Small intestine (tissue), 7 donors: ENCODE measurements around the gene GDNF. TPM values are rescaled to one million over a fixed set of nuclear protein-coding genes. Genes with fewer than 3 reads are reported as not detected.
A peak's percentile ranks its signal among the peaks of the same experiment; 100 is the strongest.

Experiments
- DNase-seq, 2 donors: peaks; one replicate each; pipeline versions ENCODE4 v3.0.0 to v3.0.0-alpha.2; 2013
- FAIRE-seq: peaks from 2 replicates; lab custom pipeline; 2012; peaks lifted over from hg19 to GRCh38; lab: Jason Lieb, UNC
- H3K27ac ChIP-seq, 3 donors: one replicate each; pipeline ENCODE4 v1.5.1; 2013; ENCODE audit warnings: low read length in 2 of 3, mild to moderate bottlenecking in 2 of 3, control low read depth in 1 of 3, inconsistent platforms in 1 of 3, low read depth in 1 of 3, moderate library complexity in 1 of 3
- H3K27me3 ChIP-seq, 3 donors: one replicate each; pipeline ENCODE4 v1.6.1; 2013; ENCODE audit warnings: low read length in 3 of 3, inconsistent platforms in 1 of 3; ENCODE audit not compliant: control insufficient read depth in 3 of 3, insufficient read depth in 3 of 3
- H3K36me3 ChIP-seq, 3 donors: one replicate each; pipeline ENCODE4 v1.6.1; 2013; ENCODE audit warnings: low read length in 3 of 3, inconsistent platforms in 1 of 3, low read depth in 1 of 3, mild to moderate bottlenecking in 1 of 3, moderate library complexity in 1 of 3; ENCODE audit not compliant: control insufficient read depth in 3 of 3, insufficient read depth in 2 of 3
- H3K4me1 ChIP-seq, 3 donors: one replicate each; pipeline ENCODE4 v1.6.1; 2013; ENCODE audit warnings: low read length in 2 of 3, inconsistent platforms in 1 of 3, low read depth in 1 of 3, mild to moderate bottlenecking in 1 of 3, moderate library complexity in 1 of 3; ENCODE audit not compliant: control insufficient read depth in 3 of 3, insufficient read depth in 2 of 3
- H3K4me3 ChIP-seq, 3 donors: one replicate each; pipeline ENCODE4 v1.5.1; 2013; ENCODE audit warnings: low read length in 3 of 3, control low read depth in 1 of 3, inconsistent platforms in 1 of 3, low read depth in 1 of 3, mild to moderate bottlenecking in 1 of 3, moderate library complexity in 1 of 3
- H3K9me3 ChIP-seq, 2 donors: one replicate each; pipeline ENCODE4 v1.6.1; 2013; ENCODE audit warnings: low read depth in 1 of 2, low read length in 1 of 2; ENCODE audit not compliant: control insufficient read depth in 2 of 2, insufficient read depth in 1 of 2
- WGBS, 3 donors: extraction: QIAGEN DNeasy Blood & Tissue Kit; methylation state at CpG; one replicate each; pipeline ENCODE4 v1.1.7; 2013; 5-methylcytosine and 5-hydroxymethylcytosine counted together
- polyA plus RNA-seq, 4 donors: library from polyadenylated mRNA; stranded (reverse) in 3 of 4; unstranded in 1 of 4; fragments of 200-250 nt in 3 of 4; fragments of 120-200 nt in 1 of 4; gene quantifications; one replicate each; pipeline versions ENCODE4 v1.2.1 to v1.2.3, GENCODE V29; 2013
- donor health status: healthy with polysubstance abuse.
- donor health status: control.
- donor health status: control.
- donor health status: Bipolar disorder and iron deficiency.
- donor health status: healthy.

GDNF gene
- polyA plus RNA-seq, 4 donors, result 0.46 to 2.3 TPM; not detected in 2

DNA sequence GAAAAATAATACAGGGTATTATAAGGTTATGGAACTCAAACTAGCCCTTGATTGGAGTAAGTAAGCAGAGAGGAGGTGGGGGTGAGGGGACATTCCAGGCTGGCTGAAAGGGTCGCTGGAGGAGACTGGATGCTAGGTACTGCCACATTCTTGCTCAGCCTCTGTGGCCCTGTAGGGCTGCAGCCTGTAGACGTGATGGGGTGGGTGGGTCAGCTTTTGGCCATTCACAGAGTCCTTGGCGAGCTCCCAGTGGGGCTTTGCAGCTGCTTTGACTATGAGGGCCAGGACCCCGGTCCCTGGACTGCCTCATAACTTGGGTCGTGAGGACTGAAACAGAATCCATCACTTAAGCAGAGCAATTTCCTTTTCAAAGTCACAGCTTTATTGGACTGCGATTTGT, 4.2 kb upstream of the GDNF start:
- no peak for FAIRE-seq
- Histone ChIP-seq H3K36me3 (no peaks in the 10 kb centered on the region), H3K27ac (no peak overlapping the region), H3K9me3 (no peaks in the 10 kb centered on the region), H3K4me3 (no peak overlapping the region), H3K4me1 (no peaks in the 10 kb centered on the region), H3K27me3 (peaks cover 3 to 50% (median 12%) of the 10 kb centered on the region in 3 donors)
- 19 to 40% (median 31%) methylated on average over 6 of the region's 6 CpGs for WGBS, 3 donors
- no peak for DNase-seq

DNA sequence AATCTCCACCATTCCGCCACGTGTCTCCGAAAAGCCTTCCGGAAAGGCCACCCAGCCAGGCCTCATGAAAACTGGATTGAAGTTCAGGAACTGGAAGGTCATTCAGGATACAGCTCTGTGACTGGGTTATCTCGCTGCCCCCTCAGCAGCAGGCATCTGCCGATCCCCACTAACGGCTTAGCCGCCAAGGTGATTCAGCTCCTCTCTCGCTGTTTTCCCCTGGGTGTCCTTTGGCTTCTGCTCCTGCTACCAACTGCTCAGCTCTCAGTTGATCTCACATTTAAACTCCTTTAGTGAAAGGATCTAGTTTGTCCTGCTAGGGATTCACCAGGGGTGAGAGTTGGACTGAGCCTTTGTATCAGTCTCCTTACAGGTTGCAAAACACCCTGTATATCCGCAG, 2.2 kb upstream of the GDNF start:
- Histone ChIP-seq H3K4me1 (peaks cover 0 to 6% (median 0%) of the 10 kb centered on the region in 3 donors), H3K9me3 (peaks cover 0 to 4% of the 10 kb centered on the region in 2 donors), H3K27me3 (peaks cover 9 to 69% (median 28%) of the 10 kb centered on the region in 3 donors), H3K27ac (no peak overlapping the region), H3K4me3 (no peak overlapping the region), H3K36me3 (no peaks in the 10 kb centered on the region)
- DNase-seq (no peak), FAIRE-seq (no peak)
- WGBS, 3 donors, result 64 to 78% (median 70%) methylated on average over 10 of the region's 10 CpGs

DNA sequence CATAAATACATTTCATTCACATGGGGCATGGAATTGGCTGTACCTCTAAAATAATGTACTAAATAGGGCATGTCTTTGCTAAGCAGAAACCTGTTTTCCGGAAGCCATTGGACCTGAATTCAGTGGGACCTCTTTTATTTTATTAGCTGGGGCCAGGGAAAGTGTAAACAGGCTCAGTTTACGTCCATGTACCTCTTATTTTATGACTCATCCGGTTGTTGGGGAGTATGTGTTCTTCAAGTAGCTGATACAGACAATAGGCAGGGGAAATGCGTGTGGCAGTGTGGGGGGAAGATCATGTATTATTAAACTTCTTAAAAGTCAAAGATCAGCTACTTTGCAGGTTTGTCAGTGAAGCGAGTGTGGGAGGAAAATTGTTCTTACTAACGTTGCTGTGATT, 1.4 kb upstream of the GDNF start:
- Histone ChIP-seq H3K36me3 (no peaks in the 10 kb centered on the region), H3K27ac (peak overlapping the region in 1 of 3 donors; percentile 59), H3K4me1 (peaks cover 0 to 6% (median 0%) of the 10 kb centered on the region in 3 donors), H3K4me3 (peak overlapping the region in 1 of 3 donors; percentile 38), H3K9me3 (peaks cover 0 to 4% of the 10 kb centered on the region in 2 donors), H3K27me3 (peaks cover 12 to 71% (median 32%) of the 10 kb centered on the region in 3 donors)
- DNase-seq (no peak), FAIRE-seq (no peak)
- WGBS, 3 donors, result 44 to 50% (median 44%) methylated on average over 6 of the region's 6 CpGs

DNA sequence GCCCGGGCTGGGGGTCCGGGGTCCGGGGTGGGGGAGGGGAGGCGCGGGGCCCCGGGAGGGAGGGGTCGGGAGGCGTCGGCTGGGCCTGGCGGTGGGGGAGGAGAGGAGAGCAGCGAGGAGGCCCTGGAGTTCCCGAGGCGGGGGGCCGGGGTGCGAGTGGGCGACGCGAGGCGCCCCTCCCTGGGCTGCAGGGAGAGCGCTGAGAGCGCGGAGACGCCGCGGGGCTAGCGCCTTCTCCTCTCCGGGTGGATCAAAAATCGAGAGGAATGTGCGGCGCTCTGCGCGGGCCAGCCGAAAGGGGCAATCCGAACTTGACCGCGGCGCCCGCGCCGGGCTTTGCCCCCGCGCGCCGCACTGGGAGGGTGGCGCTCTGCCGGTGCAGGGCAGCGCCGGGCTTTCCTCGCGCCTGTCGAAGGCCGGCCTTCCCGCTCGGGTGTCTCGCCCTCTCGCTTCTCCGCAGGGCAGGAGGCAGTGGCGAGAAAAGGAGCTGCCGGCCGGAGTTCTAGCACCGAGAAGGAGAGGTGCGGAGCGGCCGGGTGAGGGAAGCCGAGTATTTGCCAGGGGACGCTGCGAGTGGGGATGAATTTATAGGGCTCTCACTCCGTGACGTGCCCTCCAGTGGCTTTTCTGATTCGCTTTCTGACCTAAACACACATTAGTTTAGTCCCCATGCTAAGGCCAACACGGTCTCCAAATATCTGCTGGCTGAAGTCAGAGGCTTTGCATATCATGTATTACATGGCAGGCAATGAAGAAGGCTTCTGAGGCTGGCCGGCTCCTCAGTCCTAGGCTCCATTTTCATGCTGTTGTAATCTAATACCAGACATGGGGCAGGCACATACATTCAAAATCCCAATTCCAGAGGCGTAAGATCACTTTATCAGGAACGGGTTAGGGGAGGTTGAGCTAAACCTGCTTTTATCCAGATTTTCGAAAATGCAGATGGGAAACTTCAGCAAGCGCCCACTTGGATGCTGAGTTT, 503 bp upstream of the GDNF start:
- Histone ChIP-seq H3K27ac (peak overlapping the region in 2 of 3 donors; percentile 59 to 71), H3K36me3 (no peaks in the 10 kb centered on the region), H3K4me3 (peak overlapping the region; percentile 14 to 38 (median 16)), H3K27me3 (peaks cover 12 to 77% (median 36%) of the 10 kb centered on the region in 3 donors), H3K9me3 (peaks cover 0 to 4% of the 10 kb centered on the region in 2 donors), H3K4me1 (peaks cover 0 to 6% (median 0%) of the 10 kb centered on the region in 3 donors)
- 4 to 7% (median 5%) methylated on average over 62 to 76 of the region's 76 CpGs for WGBS, 3 donors
- DNase-seq (peak in 1 of 2 donors; percentile 39), FAIRE-seq (no peak)

DNA sequence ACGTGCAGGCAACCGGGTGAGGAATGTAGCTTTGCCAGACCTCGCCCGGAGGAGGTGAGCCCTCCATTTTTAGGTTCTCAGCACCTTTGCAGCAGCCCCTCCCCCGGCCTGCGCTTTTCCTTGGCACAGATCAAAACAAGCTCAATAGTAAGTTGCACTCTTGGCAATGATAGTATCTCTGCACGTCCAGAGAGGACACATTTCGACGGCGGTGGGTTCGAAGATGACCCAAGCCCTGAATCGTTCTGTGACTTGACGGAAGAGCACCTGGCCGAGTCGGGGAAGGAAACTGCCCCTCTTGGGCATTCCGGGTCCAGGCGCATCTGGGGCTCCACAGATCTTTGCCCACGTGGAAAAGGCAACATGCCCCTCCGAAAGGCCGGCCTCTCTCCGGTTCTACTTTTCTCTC, 904 bp downstream of the GDNF start:
- no peak for FAIRE-seq
- Histone ChIP-seq H3K4me1 (peaks cover 0 to 12% (median 0%) of the 10 kb centered on the region in 3 donors), H3K36me3 (no peaks in the 10 kb centered on the region), H3K9me3 (peaks cover 0 to 4% of the 10 kb centered on the region in 2 donors), H3K27ac (peak overlapping the region in 2 of 3 donors; percentile 34 to 60), H3K27me3 (peaks cover 19 to 88% (median 40%) of the 10 kb centered on the region in 3 donors), H3K4me3 (peak overlapping the region; percentile 10 to 68 (median 22))
- 8 to 12% (median 12%) methylated on average over 21 of the region's 21 CpGs for WGBS, 3 donors
- DNase-seq, result peak in 1 of 2 donors; percentile 13

DNA sequence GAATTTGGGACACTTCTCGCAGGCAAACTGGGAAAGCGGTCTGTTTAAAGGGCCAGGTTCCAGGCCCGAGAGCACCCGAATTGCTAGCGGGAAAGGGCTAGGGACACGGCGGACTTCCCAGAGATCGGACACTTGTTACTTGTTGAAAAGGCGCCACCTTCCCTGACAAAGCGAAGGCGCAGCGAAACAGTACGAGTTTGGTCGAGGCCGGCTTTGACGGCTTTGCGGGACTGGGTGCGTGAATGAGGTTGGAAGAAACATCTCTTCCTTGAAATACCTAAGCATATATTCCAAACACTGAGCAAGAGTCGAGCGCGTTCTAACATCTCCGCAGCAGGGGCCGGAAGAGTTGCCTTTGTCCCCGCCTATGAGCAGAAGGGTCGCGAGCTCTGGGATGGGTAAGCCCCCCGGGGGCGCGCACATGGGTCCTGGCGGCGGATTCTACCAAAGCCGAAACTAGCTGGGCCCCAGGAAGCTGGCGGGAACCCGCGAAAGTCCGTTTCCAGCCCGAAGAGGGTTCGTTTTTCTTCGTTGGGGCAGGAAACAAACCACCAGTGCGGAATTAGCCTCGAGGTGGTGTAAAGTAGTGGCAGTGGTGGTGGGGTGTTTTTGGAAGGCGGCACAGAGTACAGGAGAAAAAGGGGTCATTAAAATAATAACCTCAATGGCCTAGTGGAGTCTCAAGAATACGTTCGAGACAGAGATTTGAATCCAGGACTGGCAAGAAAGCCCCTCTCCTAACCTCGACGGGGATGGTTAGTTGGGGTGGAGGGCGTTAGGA, 1.5 kb downstream of the GDNF start:
- no peak for FAIRE-seq
- peak in 1 of 2 donors; percentile 34 for DNase-seq
- Histone ChIP-seq H3K27ac (peak overlapping the region in 1 of 3 donors; percentile 60), H3K36me3 (no peaks in the 10 kb centered on the region), H3K4me3 (peak overlapping the region in 1 of 3 donors; percentile 68), H3K4me1 (peaks cover 0 to 12% (median 0%) of the 10 kb centered on the region in 3 donors), H3K9me3 (peaks cover 0 to 4% of the 10 kb centered on the region in 2 donors), H3K27me3 (peaks cover 19 to 88% (median 39%) of the 10 kb centered on the region in 3 donors)
- 3 to 7% (median 6%) methylated on average over 47 of the region's 47 CpGs for WGBS, 3 donors

DNA sequence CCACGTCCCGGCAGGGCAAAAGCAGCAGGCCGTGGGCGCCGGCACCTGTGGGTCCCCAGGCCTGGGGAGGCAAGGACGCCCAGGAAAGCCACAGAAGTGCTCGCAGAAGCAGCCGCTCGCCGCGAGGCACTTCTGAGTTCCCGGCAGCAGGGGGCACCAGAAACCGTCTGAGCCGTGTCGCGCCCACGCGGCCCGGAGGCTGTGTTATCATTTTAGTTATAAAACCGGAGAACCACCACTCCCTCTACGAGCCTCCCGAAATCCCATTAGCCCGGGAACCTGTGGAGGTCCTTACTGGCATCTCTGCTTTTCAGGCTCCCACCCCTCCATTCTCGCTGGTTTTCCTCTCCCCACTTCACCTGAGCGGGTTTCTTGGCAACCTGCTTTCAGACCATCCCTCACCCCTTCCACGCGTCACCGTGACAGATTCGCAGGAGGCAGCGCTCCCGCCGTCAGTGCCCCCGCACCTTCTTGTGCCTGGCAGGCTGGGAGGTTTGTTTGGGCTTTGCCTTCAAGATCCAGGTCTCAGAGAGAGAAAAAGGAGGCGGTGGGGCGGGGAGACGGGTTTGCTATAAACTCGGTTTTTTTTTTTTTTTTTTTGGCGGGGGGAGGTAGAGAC, 2.3 kb downstream of the GDNF start:
- H3K36me3 ChIP-seq, result no peaks in the 10 kb centered on the region
- peaks cover 0 to 4% of the 10 kb centered on the region in 2 donors for H3K9me3 ChIP-seq
- DNase-seq (peak; percentile 27 to 66), FAIRE-seq (no peak)
- peaks cover 0 to 12% (median 0%) of the 10 kb centered on the region in 3 donors for H3K4me1 ChIP-seq
- peak overlapping the region in 2 of 3 donors; percentile 41 to 60 for H3K27ac ChIP-seq
- peak overlapping the region in 2 of 3 donors; percentile 10 to 68 for H3K4me3 ChIP-seq
- peaks cover 19 to 89% (median 39%) of the 10 kb centered on the region in 3 donors for H3K27me3 ChIP-seq
- 2 to 7% (median 6%) methylated on average over 37 to 38 of the region's 38 CpGs for WGBS, 3 donors
